Activated CD4-positive, alpha-beta T cell treated with anti-CD3 and anti-CD28 coated beads, Interleukin-10, Interleukin-2, amounts not matched to agents 100 ng/mL and 50 ng/mL, durations not matched to agents 16 hours and 8 hours (primary cell): ENCODE results near the gene APOL4.
"Not testable (repeated sequence)": the region's sequence is repeated elsewhere in the genome, so short reads cannot be mapped to it uniquely, and the experiment has no call there.

Experiments used
- DNase-seq: peaks from one replicate; pipeline ENCODE4 v3.0.0-alpha.2; 2020

Gene APOL4

GRCh38 chr22:36231051-36231450 lies 29.4 kb upstream of the APOL4 start:
- not testable (repeated sequence) for DNase-seq

DNA sequence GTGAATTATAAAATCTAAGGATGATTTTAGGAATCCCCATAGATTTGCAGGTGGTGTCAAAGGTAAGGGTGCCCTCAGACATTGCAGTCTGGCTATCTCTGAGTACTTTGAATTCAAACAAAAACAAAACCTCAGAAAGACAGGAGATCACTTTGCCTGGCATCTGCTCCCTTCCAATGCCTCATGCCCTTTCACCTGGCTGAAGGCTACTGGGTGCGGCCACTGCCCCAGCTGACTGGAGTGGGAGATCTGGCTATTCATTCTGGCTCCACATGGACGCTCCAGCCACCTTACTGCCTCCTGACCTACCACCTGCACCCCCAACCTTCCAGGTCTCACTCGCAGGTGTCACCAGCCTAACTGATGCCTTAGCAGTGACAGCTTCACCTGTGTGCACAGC lies 28.0 kb upstream of the APOL4 start:
- not testable (repeated sequence) for DNase-seq

DNA sequence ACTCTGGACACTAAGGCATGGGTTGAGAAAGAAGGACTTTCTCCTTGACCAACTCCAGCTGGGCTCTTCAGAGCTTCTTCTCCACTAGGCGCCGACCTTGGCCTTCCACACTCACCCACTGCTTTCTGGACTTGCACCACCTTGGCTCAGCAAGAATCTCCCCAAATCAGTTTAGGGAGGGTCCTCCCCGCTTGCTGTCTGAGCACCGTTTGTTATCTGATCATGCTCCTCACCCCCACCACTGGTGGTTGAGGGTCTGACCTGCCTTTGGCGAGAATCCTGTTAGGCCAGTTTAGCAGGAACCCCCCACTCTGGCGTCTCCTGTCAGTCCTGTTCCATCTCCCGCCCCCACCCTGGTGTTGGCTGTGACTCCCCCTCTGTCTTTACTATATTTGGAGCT lies 27.3 kb upstream of the APOL4 start:
- DNase-seq, result no peak

DNA sequence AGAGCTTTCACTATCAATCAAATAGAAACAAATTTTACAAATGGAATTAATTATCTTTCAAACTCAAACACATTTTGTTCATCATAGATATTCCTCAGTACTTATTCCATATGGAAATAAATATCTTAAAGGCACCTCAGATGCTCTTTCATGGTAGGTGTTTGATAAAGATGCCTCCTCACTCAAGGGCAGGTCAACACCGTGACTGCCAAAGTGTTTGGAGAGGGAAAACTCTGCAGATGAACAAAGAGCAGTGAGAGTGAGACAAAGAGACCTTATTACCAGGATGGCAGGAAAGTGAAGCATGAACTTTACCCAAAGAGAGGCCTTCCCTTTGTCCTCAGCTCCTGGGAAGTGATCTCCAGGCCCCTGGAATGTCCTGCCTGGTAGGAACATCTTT lies 26.8 kb upstream of the APOL4 start:
- DNase-seq, result not testable (repeated sequence)

GRCh38 chr22:36227806-36228205 lies 26.2 kb upstream of the APOL4 start:
- DNase-seq, result no peak

DNA sequence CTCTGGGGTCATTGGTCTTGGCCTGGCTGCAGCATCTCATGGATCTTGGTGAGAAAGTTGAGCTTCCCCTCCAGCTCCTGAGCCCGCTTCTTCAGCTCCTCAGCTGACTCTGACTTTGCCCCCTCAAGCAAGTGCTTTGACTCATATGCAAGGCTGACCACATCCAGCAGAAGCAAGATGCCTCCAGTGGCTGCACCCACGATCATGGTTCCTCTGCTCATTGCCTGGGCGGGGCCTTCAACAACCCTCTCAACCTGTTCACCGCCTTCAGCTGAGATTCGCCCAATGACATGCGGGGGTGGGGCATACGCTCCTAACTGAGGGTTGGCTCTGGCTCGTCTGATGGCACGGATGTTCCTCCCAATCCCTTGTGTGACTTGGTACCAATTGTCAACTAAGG lies 25.8 kb upstream of the APOL4 start:
- DNase-seq, result peak; percentile 12

- DNase-seq, result no peak
These were observed 24.6 kb upstream of the APOL4 start for GRCh38 chr22:36226189-36226588.

GRCh38 chr22:36225333-36225922 lies 23.8 kb upstream of the APOL4 start:
- DNase-seq, result no peak

DNA sequence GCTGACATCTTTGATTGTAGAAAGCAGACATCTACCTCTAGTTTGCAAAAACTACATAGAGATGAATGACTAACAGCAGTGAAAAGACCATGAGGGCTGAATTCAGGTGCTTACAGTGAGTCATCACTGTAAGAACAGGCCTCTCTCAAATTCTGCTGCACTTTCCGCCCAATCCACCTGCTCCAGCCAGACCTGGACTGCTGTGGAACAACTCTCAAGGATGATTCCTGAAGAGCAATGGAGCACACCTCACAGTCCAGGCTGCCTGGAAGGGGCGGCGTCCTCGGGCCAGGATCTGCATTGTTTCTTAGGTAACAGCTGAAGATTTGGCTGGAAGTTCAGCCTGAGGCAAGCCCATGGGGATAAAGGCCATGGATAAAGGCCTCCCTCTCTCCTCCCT lies 22.6 kb upstream of the APOL4 start:
- no peak for DNase-seq

- DNase-seq, result no peak
These were observed 21.9 kb upstream of the APOL4 start for GRCh38 chr22:36223504-36223903.

- DNase-seq, result no peak
These were observed 21.4 kb upstream of the APOL4 start for GRCh38 chr22:36222887-36223450.

DNA sequence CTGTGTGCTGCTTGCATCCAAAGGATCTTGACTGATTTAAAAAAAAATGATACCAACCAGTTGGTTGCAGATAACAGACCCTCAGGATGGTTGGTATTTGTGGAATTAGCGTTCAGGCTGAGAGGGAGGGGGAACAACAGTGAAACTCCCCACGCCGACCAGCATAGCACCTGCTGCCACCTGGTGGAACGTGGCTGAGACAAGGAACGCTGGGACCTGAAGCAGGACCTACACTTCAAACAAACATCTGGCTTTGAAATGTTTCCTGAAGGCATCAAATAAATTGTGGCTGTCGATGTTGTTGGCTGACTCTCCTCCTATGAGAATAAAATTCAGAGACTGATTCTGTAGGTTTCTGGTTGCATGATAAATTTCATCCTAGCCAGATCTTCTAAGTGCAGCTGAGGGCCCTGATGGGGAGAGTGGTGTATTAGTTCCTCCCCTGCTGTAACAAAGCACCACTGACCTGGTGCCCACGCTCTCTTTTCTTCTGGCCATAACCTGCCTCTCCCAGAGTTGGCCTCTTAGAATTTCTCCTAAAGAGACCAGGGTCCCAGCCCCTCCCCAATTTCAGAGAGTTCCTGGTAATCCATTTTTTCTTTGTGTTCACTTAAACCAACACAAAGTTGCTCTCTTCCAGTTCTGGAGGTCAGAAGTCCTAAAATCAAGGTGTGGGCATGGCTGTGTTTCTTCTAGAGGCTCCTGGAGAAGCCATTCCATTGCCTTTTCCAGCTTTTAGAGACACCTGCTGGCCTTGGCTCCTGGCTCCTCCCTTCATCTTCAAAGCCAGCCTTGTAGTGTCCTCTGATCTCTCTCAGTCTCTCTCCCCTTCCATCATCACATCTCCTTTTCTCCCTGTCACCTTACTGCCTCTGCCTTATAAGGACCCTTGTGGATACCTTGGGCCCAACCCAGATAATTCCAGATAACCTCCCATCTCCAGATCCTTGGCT lies 20.5 kb upstream of the APOL4 start:
- peak; percentile 63 for DNase-seq

- DNase-seq, result no peak
These were observed 18.9 kb upstream of the APOL4 start for GRCh38 chr22:36220451-36220921.

- DNase-seq, result no peak
These were observed 17.1 kb upstream of the APOL4 start for GRCh38 chr22:36218648-36219193.

DNA sequence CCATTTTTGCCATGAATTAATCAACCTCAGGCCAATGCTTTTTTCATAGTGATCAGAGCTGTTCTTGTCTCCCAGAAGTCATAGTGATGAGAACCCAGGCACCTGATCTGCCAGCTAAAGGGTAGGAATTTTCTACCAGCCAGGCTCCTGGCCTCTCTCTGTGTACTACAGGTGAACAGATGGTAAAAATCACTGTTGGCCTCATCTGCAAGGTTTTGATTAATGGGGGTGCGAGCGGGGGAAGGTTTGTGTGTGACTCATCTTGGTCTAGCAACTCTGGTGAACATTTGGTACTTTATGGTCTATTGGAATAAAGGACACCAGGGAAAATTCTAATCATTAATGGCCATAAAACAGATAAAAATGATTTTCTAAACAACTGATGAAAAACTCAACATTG lies 14.4 kb upstream of the APOL4 start:
- DNase-seq, result no peak

- no peak for DNase-seq
These were observed 12.0 kb upstream of the APOL4 start for GRCh38 chr22:36213586-36213985.

GRCh38 chr22:36212901-36213300 lies 11.3 kb upstream of the APOL4 start:
- no peak for DNase-seq

DNA sequence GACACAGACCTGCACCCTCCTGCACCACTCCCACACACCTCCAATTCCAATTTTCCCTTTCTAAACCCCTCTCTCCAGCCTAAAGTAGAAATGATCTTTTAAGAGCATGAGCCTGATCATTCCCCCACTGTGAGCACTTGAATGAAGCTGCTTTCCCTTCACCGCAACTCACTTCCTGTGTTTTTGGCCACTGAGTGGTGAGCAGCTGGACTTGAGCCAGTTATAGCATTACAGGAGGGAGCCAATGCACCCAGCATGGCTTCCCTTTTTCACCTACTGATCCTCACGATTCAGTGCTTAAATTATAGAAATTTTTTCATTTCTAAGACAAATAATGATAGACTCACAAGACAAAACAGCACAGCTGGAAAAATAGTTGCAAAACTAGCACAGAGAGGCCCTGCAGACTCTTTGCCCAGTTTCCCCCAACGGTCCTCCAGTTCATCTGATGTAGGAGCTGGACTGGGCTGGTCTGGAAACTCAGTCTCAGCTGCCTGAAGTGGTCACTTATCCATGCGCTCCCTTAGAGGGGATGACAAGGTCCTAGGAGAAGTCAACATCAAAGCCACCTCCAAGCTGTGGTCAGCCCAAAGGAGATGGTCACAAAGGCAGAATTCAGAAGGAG lies 9.7 kb upstream of the APOL4 start:
- no peak for DNase-seq

GRCh38 chr22:36210224-36210623 lies 8.6 kb upstream of the APOL4 start:
- no peak for DNase-seq

DNA sequence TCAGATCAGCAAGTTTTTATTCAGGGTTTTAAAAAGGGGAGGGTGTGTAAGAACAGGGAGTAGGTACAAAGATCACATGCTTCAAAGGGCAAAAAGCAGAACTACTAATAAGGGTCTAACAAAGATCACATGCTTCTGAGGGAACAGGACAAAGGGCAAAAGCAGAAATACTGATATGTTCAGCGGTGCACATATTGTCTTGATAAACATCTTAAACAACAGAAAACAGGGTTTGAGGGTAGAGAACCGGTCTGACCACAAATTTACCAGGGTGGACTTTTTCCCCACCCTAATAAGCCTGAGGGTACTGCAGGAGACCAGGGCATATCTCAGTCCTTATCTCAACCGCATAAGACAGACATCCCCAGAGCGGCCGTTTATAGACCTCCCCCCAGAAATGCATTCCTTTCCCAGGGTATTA lies 7.9 kb upstream of the APOL4 start:
- not testable (repeated sequence) for DNase-seq

DNA sequence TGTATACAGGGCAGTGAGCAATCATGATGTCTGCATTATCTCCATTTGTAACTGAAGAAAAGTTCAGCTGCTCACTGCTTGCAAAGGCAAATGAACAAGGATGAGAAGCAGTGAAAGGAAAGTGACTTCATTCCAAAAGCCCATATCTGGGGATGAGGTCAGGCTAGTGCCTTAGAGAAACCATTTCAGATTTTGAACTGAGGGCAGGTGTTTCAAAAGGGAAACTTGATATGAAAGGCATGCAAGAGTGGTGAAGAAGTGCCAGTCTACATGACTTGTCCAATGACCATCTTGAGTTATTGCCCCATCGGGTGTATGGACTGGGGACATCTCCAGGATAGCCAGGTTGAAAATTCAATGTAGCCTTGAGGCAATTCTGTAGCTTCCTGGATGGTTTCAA lies 7.3 kb upstream of the APOL4 start:
- DNase-seq, result no peak

DNA sequence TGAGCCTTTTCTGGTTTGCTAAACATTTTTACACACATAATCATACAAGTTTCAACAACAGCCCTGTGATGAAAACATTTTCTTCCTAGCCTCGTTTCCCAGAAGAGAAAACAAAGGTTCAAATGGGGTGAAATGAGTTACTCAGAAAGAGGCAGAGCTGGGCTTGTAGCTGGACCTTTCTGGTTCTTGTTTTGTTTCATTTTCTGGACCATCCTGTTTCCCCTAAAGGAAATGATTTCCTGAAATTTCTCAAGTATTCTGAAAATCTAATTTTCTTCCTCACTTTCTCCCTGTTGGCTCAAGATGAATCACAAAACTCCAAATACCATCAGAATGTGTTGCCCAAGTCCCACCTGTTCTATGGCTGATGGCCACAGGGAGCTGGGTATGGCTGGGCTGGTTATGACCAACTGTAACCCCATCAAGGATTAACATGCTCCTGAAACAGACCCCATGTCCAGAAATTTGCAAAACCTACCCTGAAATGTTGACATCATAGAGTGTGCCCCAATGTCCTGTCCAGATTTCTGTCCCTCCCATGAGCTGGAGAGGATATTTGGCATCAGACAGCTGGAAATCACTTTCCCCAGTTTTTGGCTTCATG lies 6.7 kb upstream of the APOL4 start:
- no peak for DNase-seq

DNA sequence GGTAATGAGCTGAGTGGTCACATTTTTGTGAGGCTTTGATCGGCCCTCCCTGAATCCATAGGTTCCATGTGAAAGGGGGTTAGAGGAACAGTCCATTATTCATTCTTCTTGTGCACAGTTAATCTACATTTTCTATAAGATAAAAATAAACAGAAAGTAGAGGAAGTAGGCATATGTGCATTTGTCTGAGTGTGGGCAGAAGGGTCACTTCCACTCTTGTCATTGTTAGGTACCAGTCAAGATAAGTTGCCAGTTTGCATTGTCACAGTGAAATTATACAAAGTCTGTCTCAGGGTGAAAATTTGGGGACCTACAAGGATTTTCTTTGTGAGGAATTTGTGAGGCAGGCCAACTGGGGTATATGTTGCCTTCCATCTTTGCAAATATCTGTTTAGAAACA lies 4.6 kb upstream of the APOL4 start:
- no peak for DNase-seq
